ENCODE data around the gene CDK10. TPM values are rescaled to one million over a fixed set of nuclear protein-coding genes. Genes with fewer than 3 reads are reported as not detected.

CDK10 gene
- total RNA-seq = 10 to 100 TPM; 74.8 to 93.1 TPM
- polyA plus RNA-seq (ENCODE audit: insufficient read length in 6 of 6) = 100 to 1,000 TPM in 5 of 6 donors, 10 to 100 TPM in 1; 78.3 to 160 (median 110) TPM
- long read RNA-seq, donor 1, partial matches to known transcripts = 30 of 33 reads
- long read RNA-seq, donor 1, other reads (novel, unspliced or antisense) = 0 of 33 reads
- long read RNA-seq, donor 2, partial matches to known transcripts = 6 of 12 reads
- long read RNA-seq, donor 2, other reads (novel, unspliced or antisense) = 0 of 12 reads
- long read RNA-seq, donor 3, partial matches to known transcripts = 18 of 21 reads
- long read RNA-seq, donor 3, other reads (novel, unspliced or antisense) = 0 of 21 reads
- long read RNA-seq, donor 4, transcript CDK10-202 (13 exons, 1,798 nt) = minor isoform, 6 of 37 reads
- long read RNA-seq, donor 4, transcript CDK10-212 (12 exons, 1,376 nt) = major isoform, 7 of 37 reads
- long read RNA-seq, donor 4, partial matches to known transcripts = 2 of 37 reads
- long read RNA-seq, donor 4, other reads (novel, unspliced or antisense) = 19 of 37 reads
- long read RNA-seq, donor 5, partial matches to known transcripts = 18 of 23 reads
- long read RNA-seq, donor 5, other reads (novel, unspliced or antisense) = 0 of 23 reads
- long read RNA-seq, donor 6, partial matches to known transcripts = 0 of 3 reads
- long read RNA-seq, donor 6, other reads (novel, unspliced or antisense) = 0 of 3 reads
- long read RNA-seq, donor 7, partial matches to known transcripts = 0 of 2 reads
- long read RNA-seq, donor 7, other reads (novel, unspliced or antisense) = 0 of 2 reads
- long read RNA-seq, donor 8, partial matches to known transcripts = 5 of 10 reads
- long read RNA-seq, donor 8, other reads (novel, unspliced or antisense) = 0 of 10 reads
- long read RNA-seq, donor 9 = 0 reads
- long read RNA-seq, donor 10, transcript CDK10-212 (12 exons, 1,376 nt) = minor isoform, 6 of 59 reads
- long read RNA-seq, donor 10, transcript CDK10-202 (13 exons, 1,798 nt) = major isoform, 11 of 59 reads
- long read RNA-seq, donor 10, partial matches to known transcripts = 3 of 59 reads
- long read RNA-seq, donor 10, other reads (novel, unspliced or antisense) = 34 of 59 reads
- long read RNA-seq, donor 11 = 0 reads
- long read RNA-seq, donor 12, partial matches to known transcripts = 0 of 6 reads
- long read RNA-seq, donor 12, other reads (novel, unspliced or antisense) = 0 of 6 reads

GRCh38 chr16:89686520-89687091 is at the start of gene CDK10:
Gene CDK10, plus strand, starts transcription at chr16:89686689. Its CDS starts 22 bp downstream, at chr16:89686711.
- Histone ChIP-seq H3K27ac (peak within 1 kb of the TSS; percentile 80 to 82), H3K27me3 (no peaks in the 10 kb centered on the region), H3K4me3 (peak within 1 kb of the TSS; percentile 71 to 97), H3K4me1 (peaks cover 8 to 13% of the 10 kb centered on the region in 2 donors), H3K36me3 (peaks cover 0 to 24% of the 10 kb centered on the region in 2 donors), H3K9me3 (no peaks in the 10 kb centered on the region)
- TF ChIP-seq CTCF (IDR thresholded peaks at IDR 0.05) = no peak
- DNase-seq (peak; percentile 89 to 97 (median 95)), ATAC-seq (peak; percentile 92)
- intact Hi-C loops (cut with DNase I) = loop anchor here in 1 of 2 donors (10.0 kb wide), 1 partner anchor 58 kb away; no protein-coding TSS in a partner anchor

DNA sequence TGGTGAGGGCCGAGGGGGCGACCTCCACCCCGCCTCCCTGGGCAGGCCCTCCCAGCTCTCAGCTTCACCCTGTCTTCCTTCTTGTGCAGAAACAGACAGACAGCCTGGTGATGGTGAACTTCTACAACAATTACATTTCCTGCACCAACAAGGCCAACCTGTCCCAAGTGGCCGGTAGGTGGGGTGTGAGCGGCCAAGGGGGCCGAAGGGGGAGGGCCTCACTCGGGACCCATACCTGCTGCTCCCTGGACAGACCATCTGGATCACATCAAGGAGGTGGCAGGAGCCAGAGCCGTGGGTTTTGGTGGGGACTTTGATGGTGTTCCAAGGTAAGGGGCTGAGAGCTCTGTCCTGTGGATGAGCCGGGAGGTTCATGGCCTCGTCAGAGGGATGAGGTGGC is 49.1 kb upstream of the CDK10 start:
- no peak overlapping the region for H3K27ac ChIP-seq
- ATAC-seq = no peak
- H3K9me3 ChIP-seq = no peaks in the 10 kb centered on the region
- intact Hi-C loops (cut with DNase I) = no loop called here
- peaks cover 0 to 14% of the 10 kb centered on the region in 2 donors for H3K27me3 ChIP-seq
- H3K4me3 ChIP-seq = no peak overlapping the region
- no peak for TF ChIP-seq CTCF (IDR thresholded peaks at IDR 0.05)
- H3K4me1 ChIP-seq = peaks cover 4 to 10% of the 10 kb centered on the region in 2 donors
- no peak for DNase-seq
- no peaks in the 10 kb centered on the region for H3K36me3 ChIP-seq

GRCh38 chr16:89638455-89638854 is 48.0 kb upstream of the CDK10 start:
- ATAC-seq = no peak
- DNase-seq = no peak
- H3K27me3 ChIP-seq = peaks cover 0 to 4% of the 10 kb centered on the region in 2 donors
- H3K9me3 ChIP-seq = no peaks in the 10 kb centered on the region
- no peak overlapping the region for H3K27ac ChIP-seq
- no peak for TF ChIP-seq CTCF (IDR thresholded peaks at IDR 0.05)
- no peaks in the 10 kb centered on the region for H3K36me3 ChIP-seq
- intact Hi-C loops (cut with DNase I) = no loop called here
- H3K4me3 ChIP-seq = no peak overlapping the region
- peaks cover 4 to 10% of the 10 kb centered on the region in 2 donors for H3K4me1 ChIP-seq

DNA sequence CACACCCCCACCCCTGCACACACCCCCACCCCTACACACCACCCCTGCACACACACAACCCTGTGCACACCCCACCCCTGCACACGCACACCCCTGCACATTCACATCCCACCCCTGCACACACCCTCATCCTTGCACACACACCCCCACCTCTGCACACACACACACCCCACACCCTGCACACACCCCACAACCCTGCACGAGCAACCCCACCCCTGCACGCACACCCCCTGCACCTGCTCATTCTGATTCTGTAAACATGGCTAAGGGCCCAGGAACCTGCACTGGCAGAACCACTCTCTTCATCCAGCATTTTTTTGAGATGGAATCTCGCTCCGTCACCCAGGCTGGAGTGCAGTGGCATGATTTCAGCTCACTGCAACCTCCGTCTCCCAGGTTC is 47.1 kb upstream of the CDK10 start:
- Histone ChIP-seq H3K4me3 (no peak overlapping the region), H3K27ac (no peak overlapping the region), H3K36me3 (peaks cover 0 to 5% of the 10 kb centered on the region in 2 donors), H3K9me3 (no peaks in the 10 kb centered on the region), H3K27me3 (no peaks in the 10 kb centered on the region), H3K4me1 (peaks cover 4 to 10% of the 10 kb centered on the region in 2 donors)
- no peak for TF ChIP-seq CTCF (IDR thresholded peaks at IDR 0.05)
- no peak for DNase-seq
- no peak for ATAC-seq
- intact Hi-C loops (cut with DNase I) = no loop called here

Measured in left lung (tissue), 14 donors.